22Rv1 (cell line): ENCODE data around the gene NT5C3A.
"Not testable (repeated sequence)": the region's sequence is repeated elsewhere in the genome, so short reads cannot be mapped to it uniquely, and the experiment has no call there.

Experiments used
- CTCF ChIP-seq: fragments of 450-650 bp; IDR thresholded peaks from 2 replicates; pipeline ENCODE4 v1.5.1; 2017; ENCODE audit warnings: mild to moderate bottlenecking
- ZFX ChIP-seq: fragments of 450-650 bp; IDR thresholded peaks from 2 replicates; pipeline ENCODE4 v1.6.1; 2017; ENCODE audit warnings: antibody characterized with exemption, borderline replicate concordance

DNA sequence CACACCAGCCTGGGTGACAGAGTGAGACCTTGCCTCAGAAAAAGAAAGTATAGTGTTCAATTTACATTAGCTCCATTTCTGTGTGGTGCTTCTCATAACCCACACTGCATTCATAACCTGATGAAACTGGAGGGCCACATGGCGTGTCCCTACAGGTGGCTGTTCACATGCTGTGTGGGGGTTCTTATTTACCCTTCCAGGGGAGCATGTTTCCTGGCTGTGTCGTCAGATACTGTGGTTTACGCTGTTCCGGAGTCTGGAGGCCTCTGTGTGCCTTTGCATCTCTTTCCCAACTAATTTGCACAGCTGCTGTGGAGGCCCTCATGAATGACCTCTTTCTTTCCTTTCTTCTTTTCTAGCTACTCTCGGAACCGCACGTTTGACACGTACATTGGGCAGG lies 74.4 kb downstream of the NT5C3A start:
- not testable (repeated sequence) for TF ChIP-seq CTCF, ZFX
